HG03045 (cell line): ENCODE measurements around the gene NDST1.
A peak's percentile ranks its signal among the peaks of the same experiment; 100 is the strongest.

Experiments used
- ATAC-seq: cut with Tn5 transposase; IDR thresholded peaks from one replicate; pipeline ENCODE4 v1.9.1; 2021; ENCODE audit warnings: mild to moderate bottlenecking, moderate library complexity; ENCODE audit not compliant: unreplicated experiment

NDST1 gene

GRCh38 chr5:150488519-150489359 lies 19.2 kb upstream of the NDST1 start:
- no peak for ATAC-seq

DNA sequence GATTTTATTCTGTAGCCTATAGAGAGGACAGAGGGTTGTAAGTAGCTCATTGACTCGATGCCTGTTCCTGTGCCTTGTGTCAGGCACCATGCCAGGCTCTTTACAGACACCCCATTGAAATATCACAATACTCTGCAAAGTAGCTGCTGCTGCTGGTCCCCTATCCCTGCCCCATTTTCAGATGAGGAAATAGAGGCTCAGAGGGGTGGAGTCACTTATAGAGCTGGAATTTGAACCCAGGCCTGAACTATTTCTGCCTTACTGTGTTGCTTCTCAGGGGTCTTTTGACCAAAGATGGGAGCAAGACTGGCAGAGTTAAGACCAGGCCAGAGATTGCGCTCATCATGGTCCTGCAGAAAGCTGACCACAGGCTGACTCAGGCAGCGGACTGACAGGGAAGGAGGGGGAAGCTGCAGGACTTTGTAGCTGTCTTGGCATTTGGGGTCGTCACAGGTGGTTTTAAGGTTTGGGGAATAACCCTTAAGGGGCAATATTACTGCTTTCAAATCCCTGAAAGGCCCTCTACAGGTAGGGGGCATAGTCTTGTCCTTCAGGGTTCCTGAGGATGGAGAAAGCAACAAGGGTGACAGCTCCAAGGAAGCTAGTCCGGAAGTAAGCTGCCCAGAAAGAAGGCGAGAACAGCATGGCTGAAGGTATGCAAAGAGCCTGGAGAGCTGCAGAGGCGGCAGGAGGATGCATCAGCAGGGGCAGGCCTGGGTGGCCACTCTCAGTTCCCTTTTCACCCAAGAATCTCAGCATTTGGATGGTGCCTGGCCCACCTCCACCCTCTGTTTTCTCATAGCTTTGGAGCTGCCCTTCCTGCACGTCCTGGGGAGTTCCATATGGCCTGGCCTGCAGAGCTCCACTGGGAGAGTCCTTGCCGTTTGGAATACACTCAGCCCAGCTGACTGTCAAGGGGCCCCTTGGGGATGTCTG lies 18.3 kb upstream of the NDST1 start:
- peak; percentile 82 for ATAC-seq

DNA sequence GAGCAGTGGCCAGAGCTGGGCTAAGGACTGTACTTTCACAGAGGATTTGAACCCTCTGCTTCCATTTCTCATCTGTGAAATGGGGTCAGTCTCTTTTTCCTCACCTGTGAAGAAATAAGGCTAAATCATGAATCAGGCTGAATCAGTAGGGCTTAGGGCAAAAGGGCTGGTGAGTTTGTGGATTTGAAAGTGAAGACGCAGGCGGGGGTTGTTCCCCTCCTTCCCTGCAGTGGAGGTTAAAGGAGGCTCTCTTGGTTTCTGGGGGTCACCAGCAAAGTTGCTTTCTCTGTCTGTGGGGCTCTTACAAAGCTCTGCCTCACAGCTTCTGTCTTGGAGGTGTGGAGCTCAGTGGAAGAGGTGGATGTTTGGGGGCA lies 17.6 kb upstream of the NDST1 start:
- ATAC-seq, result no peak

DNA sequence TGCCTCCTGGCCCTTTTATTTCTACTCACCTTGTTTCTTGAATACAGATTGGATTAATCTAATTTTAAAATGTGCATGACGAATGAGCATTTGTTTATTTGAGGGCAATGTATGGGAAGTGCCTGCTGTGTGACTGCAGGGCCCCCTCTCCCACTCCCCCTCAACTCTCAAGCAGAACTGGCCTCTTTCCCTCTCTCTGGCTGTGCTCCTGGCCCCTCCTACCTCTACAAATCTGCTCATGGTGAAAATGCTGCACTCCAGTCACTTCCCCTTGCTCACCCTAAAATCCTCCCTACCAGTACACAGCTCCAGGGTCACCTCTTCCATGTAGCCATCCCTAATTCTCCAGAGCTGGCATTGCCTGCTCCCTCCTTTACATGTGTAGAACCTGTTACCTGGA lies 17.2 kb upstream of the NDST1 start:
- no peak for ATAC-seq

DNA sequence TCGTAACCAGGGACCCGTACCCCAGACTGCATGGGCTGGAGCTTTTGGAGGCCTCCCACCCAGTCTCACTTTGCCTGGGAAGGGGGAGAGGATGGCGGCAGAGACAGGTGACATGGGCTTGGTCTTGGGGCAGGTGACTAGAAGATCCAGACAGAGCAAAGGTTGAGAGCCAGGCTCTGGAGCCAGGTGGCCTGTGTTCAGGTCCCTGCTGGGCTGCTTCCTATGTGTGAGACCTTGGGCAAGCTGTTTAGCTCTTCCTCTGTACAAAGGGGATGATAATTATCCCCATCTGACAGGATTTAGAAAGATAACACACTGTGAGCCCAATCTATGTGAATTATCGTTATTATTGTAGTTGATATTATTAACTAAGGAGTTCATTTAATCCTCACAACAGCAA lies 16.1 kb upstream of the NDST1 start:
- no peak for ATAC-seq

GRCh38 chr5:150492621-150493020 lies 15.3 kb upstream of the NDST1 start:
- no peak for ATAC-seq

DNA sequence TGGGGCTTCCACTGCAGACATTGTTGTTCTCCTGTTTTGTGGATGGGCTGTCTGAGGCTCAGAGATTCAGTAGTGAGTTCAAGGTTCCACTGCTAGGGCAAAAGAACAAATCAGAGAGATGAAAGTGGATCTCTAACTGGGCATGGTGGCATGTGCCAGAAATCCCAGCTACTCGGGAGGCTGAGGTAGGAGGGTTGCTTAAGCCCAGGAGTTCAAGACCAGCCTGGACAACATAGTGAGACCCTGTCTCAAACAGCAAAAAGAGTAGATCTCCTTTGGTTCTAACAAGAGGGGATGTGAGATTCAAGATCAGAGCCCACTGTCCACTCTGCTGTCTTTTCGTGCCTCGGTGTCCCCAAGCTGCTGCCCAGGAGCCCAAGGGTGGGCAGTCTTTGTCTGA lies 11.8 kb upstream of the NDST1 start:
- ATAC-seq, result no peak

DNA sequence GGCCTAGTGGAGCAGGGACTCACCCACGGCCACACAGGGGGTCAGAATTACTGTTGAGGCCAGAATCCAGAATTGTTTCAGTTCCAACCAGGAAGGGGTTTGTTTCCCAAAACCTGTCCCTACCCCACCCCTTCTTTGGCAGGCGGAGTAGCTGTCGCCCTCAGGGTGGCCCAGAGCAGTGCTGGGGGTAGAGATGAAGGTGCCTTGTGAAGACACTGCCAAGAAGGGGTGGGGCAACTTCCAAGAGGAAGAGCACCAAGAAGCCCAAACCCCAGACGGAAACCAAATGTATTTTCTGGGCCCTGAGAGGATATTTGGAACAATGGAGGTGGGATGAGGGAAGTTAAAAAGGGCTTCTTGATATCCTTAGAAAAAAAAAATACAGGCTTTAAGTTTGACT lies 11.4 kb upstream of the NDST1 start:
- ATAC-seq, result no peak

- ATAC-seq, result no peak
These were observed 10.5 kb upstream of the NDST1 start for GRCh38 chr5:150497274-150497988.

DNA sequence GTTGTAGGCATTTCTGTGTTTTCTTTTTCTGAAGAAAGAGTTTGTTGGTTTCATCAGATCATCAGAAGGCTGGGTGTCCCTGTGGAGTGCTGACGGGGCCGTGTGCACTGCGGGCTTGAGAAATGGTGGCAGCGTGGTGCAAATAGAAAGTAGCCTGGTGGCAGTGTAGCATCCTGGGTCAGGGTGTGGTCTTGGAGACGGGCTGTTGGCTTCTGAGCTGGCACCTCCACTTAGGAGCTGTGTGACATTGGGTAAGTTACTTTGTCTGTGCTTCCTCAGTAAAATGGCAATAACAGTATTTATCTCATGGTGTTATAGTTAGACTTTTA lies 10.0 kb upstream of the NDST1 start:
- ATAC-seq, result no peak

GRCh38 chr5:150498501-150498900 lies 9.4 kb upstream of the NDST1 start:
- ATAC-seq, result no peak

- no peak for ATAC-seq
These were observed 9.0 kb upstream of the NDST1 start for GRCh38 chr5:150498971-150499370.

- ATAC-seq, result no peak
These were observed 8.4 kb upstream of the NDST1 start for GRCh38 chr5:150499437-150499956.

GRCh38 chr5:150500328-150500841 lies 7.5 kb upstream of the NDST1 start:
- no peak for ATAC-seq

DNA sequence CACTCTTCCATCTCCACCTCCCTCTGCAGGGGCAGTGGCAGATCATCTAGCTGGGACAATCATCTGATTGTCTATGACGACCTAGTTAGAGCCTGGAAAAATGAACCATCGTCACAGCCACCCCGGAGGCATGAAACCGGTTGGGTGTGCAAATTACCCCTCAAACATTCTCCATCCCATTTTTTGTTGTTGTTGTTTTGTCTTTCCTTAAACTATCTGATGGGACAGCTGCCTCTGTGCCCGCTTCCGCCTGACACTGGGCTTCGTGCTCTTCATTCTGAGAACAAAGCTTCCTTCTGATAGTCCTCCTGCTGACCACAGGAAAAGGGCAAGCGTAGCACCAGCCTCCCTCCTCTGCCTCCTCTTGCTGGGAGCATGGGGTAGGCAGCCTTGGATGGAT lies 7.0 kb upstream of the NDST1 start:
- no peak for ATAC-seq

DNA sequence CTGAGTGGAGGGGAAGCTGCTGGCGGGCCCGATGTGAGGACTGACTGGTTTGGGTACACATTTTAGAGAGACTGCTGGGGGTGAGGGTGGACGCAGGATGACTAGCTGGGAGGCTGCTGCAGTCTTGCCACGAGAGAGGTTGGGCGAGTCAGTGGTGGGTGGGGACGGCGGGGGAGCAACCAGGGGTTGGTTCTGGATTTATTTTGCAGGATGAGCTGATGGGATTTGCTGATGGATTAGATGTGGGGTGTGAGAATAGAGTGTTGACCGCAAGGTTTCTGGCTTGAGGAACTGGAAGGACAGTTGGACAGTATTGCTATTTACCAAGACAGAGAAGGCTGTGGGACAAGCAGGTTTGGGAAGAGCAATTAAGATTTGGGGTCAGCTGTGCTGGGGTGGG lies 5.8 kb upstream of the NDST1 start:
- no peak for ATAC-seq

DNA sequence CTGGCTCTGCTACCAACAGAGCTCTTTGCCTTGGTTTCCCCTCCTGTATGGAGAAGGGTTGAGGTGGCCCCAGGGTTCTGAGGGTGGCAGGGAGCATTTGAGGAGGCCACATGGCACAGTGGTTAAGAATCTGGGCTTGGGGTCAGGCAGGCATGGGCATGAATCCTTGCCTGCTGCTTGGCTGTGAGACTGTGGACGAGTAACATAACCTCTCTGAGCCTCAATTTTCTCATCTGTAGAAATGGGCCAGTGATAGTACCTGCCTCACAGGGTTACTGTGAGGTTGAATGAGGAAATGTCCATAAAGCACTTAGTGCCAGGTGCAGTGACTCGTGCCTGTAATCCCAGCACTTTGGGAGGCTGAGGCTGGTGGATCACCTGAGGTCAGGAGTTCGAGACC lies 5.1 kb upstream of the NDST1 start:
- ATAC-seq, result no peak

- ATAC-seq, result no peak
These were observed 4.5 kb upstream of the NDST1 start for GRCh38 chr5:150503386-150503785.

DNA sequence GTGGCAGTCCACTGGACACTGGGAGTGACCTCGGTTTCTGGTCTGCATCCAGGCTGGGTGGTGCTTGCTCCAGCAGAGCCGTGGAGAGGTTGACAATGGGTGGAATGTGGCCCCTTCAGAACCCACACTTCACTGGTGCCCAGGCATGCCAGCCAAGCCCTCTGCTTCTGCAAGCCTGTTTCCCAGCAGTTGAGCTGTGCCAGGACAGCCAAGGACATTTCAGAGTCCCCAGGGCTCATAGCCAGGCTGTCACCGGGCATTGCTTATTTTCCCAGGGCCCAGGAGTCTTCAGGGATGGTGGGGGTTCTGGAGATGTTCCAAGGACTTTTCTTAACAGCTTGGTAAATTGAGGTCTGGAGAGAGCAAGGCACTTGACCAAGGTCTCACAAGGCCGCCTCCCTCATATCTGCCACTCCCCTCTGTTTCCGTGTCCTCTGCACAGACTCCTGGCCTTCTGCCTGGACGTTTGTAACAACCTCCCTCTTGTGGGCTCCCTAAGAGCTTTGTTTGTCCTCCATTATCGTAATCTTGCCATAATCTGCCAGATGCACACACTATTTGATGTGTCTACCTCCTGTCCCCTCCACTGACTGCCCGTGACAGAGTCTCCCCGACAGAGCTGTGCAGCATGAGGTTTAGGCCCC lies 3.8 kb upstream of the NDST1 start:
- no peak for ATAC-seq

GRCh38 chr5:150505041-150505511 lies 2.9 kb upstream of the NDST1 start:
- ATAC-seq, result no peak
